ENCODE results near the gene RNF44. TPM values are rescaled to one million over a fixed set of nuclear protein-coding genes. Genes with fewer than 3 reads are reported as not detected.

The RNF44 gene
- total RNA-seq, 4 donors from 2014 or later = 8.8 to 23.1 (median 15.5) TPM

- peaks cover 1 to 47% (median 3%) of the 10 kb centered on the region in 3 donors for H3K4me1 ChIP-seq
- intact Hi-C loops (cut with DNase I) = no loop called here
- no peak within 1 kb of the TSS for H3K4me3 ChIP-seq
- H3K9me3 ChIP-seq = no peaks in the 10 kb centered on the region
- TF ChIP-seq CTCF (IDR thresholded peaks at IDR 0.05) (no peak), POLR2A (IDR thresholded peaks at IDR 0.05) (no peak)
- no peaks in the 10 kb centered on the region for H3K36me3 ChIP-seq
- H3K27ac ChIP-seq = no peak within 1 kb of the TSS
- H3K27me3 ChIP-seq = peaks cover 0 to 32% (median 0%) of the 10 kb centered on the region in 4 donors
- 65% methylated on average over 4 of the region's 18 CpGs; no CpG with 5 or more reads in 1 of the 2 donors for WGBS, 2 donors
- no peak for DNase-seq
Observed at GRCh38 chr5:176548967-176549444, 11.8 kb upstream of the RNF44 start, which contains the start of gene CDHR2. TSS of gene CDHR2 (plus strand) at chr5:176549342. CDS start at chr5:176565353, 16,011 bp downstream.

GRCh38 chr5:176547802-176548201 is 10.6 kb upstream of the RNF44 start:
- Histone ChIP-seq H3K27me3 (peaks cover 0 to 20% (median 0%) of the 10 kb centered on the region in 4 donors), H3K9me3 (no peaks in the 10 kb centered on the region), H3K4me3 (no peak overlapping the region), H3K27ac (peak overlapping the region in 1 of 4 donors; percentile 10), H3K36me3 (no peaks in the 10 kb centered on the region), H3K4me1 (peaks cover 1 to 40% (median 5%) of the 10 kb centered on the region in 3 donors)
- intact Hi-C loops (cut with DNase I) = no loop called here
- WGBS, 2 donors = 63 to 65% methylated on average over 8 of the region's 8 CpGs
- TF ChIP-seq CTCF (IDR thresholded peaks at IDR 0.05) (no peak), POLR2A (IDR thresholded peaks at IDR 0.05) (no peak)
- no peak for DNase-seq

GRCh38 chr5:176545737-176546509 is 8.7 kb upstream of the RNF44 start:
- H3K27ac ChIP-seq = peak overlapping the region in 2 of 4 donors; percentile 19 to 30
- intact Hi-C loops (cut with DNase I) = no loop called here
- no peak overlapping the region for H3K4me3 ChIP-seq

GRCh38 chr5:176545388-176545736 is 8.2 kb upstream of the RNF44 start:
- Histone ChIP-seq H3K9me3 (no peaks in the 10 kb centered on the region), H3K36me3 (no peaks in the 10 kb centered on the region), H3K4me3 (no peak overlapping the region), H3K27ac (peak overlapping the region in 2 of 4 donors; percentile 19 to 30), H3K27me3 (no peaks in the 10 kb centered on the region), H3K4me1 (peaks cover 19 to 61% (median 22%) of the 10 kb centered on the region in 3 donors)
- intact Hi-C loops (cut with DNase I) = no loop called here
- TF ChIP-seq POLR2A (IDR thresholded peaks at IDR 0.05) (no peak), CTCF (IDR thresholded peaks at IDR 0.05) (no peak)
- WGBS, 2 donors = 93 to 95% methylated on average over 6 of the region's 6 CpGs
- no peak for DNase-seq

More at GRCh38 chr5:176545737-176546509, 8.7 kb upstream of the RNF44 start:
- Histone ChIP-seq H3K9me3 (no peaks in the 10 kb centered on the region), H3K27me3 (peaks cover 0 to 3% (median 0%) of the 10 kb centered on the region in 4 donors), H3K4me1 (peaks cover 18 to 55% (median 20%) of the 10 kb centered on the region in 3 donors), H3K36me3 (no peaks in the 10 kb centered on the region)
- no peak for TF ChIP-seq CTCF (IDR thresholded peaks at IDR 0.05)
- no peak for TF ChIP-seq POLR2A (IDR thresholded peaks at IDR 0.05)
- 36 to 50% methylated on average over 3 to 5 of the region's 13 CpGs for whole genome bisulfite sequencing, 2 donors
- DNase-seq = no peak
